NCI-H460 (cell line): ENCODE results near the gene RBM23. TPM values are rescaled to one million over a fixed set of nuclear protein-coding genes. Genes with fewer than 3 reads are reported as not detected.

Experiments
- DNase-seq: peaks from one replicate; pipeline ENCODE4 v3.0.0-alpha.2; 2016; ENCODE audit warnings: low read depth; ENCODE audit errors: extremely low read depth
- small RNA-seq, 2 experiments: library from RNA; depleted of rRNA; stranded (forward); fragments of <200 nt; gene quantifications; one replicate each; pipeline ENCODE3, GENCODE V24; 2014
- total RNA-seq: library from RNA; depleted of rRNA; stranded (reverse); fragments of >200 nt; shearing (Covaris generic); gene quantifications from 2 replicates; pipeline ENCODE4 v1.2.3, GENCODE V29; 2014; rRNA removed

The RBM23 gene
- total RNA-seq, 1 experiment from 2014 or later: 64.8 TPM

DNA sequence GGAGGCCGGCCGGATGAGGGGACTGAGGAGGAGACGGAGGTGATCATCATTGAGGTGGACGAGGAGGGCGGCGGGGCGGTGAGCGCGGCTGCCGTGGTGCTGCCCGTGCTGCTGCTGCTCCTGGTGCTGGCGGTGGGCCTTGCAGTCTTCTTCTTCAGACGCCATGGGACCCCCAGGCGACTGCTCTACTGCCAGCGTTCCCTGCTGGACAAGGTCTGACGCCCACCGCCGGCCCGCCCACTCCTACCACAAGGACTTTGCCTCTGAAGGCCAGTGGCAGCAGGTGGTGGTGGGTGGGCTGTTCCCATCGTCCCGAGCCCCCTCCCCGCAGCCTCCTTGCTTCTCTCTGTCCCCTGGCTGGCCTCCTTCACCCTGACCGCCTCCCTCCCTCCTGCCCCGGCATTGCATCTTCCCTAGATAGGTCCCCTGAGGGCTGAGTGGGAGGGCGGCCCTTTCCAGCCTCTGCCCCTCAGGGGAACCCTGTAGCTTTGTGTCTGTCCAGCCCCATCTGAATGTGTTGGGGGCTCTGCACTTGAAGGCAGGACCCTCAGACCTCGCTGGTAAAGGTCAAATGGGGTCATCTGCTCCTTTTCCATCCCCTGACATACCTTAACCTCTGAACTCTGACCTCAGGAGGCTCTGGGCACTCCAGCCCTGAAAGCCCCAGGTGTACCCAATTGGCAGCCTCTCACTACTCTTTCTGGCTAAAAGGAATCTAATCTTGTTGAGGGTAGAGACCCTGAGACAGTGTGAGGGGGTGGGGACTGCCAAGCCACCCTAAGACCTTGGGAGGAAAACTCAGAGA, 72.9 kb downstream of the RBM23 start:
- DNase-seq: no peak

- no peak for DNase-seq
These were observed 73.9 kb downstream of the RBM23 start for GRCh38 chr14:22845103-22845394.

- DNase-seq: no peak
These were observed 74.5 kb downstream of the RBM23 start for GRCh38 chr14:22844221-22845102.

Small RNA genes lying within 50 kb of the gene (small RNA-seq; reads per million reads assigned to genes)
- gene RF00019: 0 reads per million in 2 experiments

Other genes with a start within 250 kb of the RBM23 start
- gene OXA1L, start 152.5 kb downstream of the RBM23 start, total RNA-seq: 175 and 189 TPM in 2 replicates
- 1.1 TPM in 1 of 2 replicates, not detected in the other for gene SLC7A7, start 103.7 kb downstream of the RBM23 start, total RNA-seq
- gene MRPL52, start 89.3 kb downstream of the RBM23 start, total RNA-seq: 58.9 and 68.9 TPM in 2 replicates
- 0.30 and 0.89 TPM in 2 replicates for gene MMP14, start 82.6 kb downstream of the RBM23 start, total RNA-seq
- gene LRP10, start 47.4 kb downstream of the RBM23 start, total RNA-seq: 102 and 107 TPM in 2 replicates
- 0.32 and 0.37 TPM in 2 replicates for gene REM2, start 35.9 kb downstream of the RBM23 start, total RNA-seq
- 147 and 170 TPM in 2 replicates for gene PRMT5, start 10.2 kb upstream of the RBM23 start, total RNA-seq
- gene HAUS4, start 37.9 kb upstream of the RBM23 start, total RNA-seq: 77.6 and 81.7 TPM in 2 replicates
- gene AJUBA, start 63.4 kb upstream of the RBM23 start, total RNA-seq: 61.0 and 75.1 TPM in 2 replicates
- 12.8 and 15.1 TPM in 2 replicates for gene C14orf93, start 91.0 kb upstream of the RBM23 start, total RNA-seq
- 191 and 254 TPM in 2 replicates for gene PSMB5, start 115.8 kb upstream of the RBM23 start, total RNA-seq
- gene PSMB11, start 123.1 kb upstream of the RBM23 start, total RNA-seq: not detected in 2 replicates
- gene CDH24, start 138.4 kb upstream of the RBM23 start, total RNA-seq: 4.4 and 4.6 TPM in 2 replicates
- gene ACIN1, start 176.0 kb upstream of the RBM23 start, total RNA-seq: 73.8 and 92.9 TPM in 2 replicates
- 41.5 and 45.7 TPM in 2 replicates for gene C14orf119, start 176.4 kb upstream of the RBM23 start, total RNA-seq
- not detected in 2 replicates for gene CIROP, start 185.8 kb upstream of the RBM23 start, total RNA-seq
- not detected in 2 replicates for gene CEBPE, start 200.1 kb upstream of the RBM23 start, total RNA-seq